Caco-2 (cell line): ENCODE measurements around the gene FBXW7. TPM values are rescaled to one million over a fixed set of nuclear protein-coding genes. Genes with fewer than 3 reads are reported as not detected.

Experiments
- BruUV-seq: library from RNA; stranded (reverse); fragments of 400-500 nt; replicated peaks from 2 replicates; lab custom pipeline; 2021; lab: Mats Ljungman, UMichigan
- CTCF ChIA-PET: fragments of 300-600 bp; sonication (Branson Sonifier 250); formaldehyde crosslinking; loops from one replicate; lab custom pipeline; 2022; ENCODE audit warnings: antibody characterized with exemption; lab: Charles Lee
- POLR2A ChIA-PET: fragments of 300-600 bp; sonication (Branson Sonifier 250); formaldehyde crosslinking; loops from one replicate; lab custom pipeline; 2022; ENCODE audit warnings: antibody characterized with exemption; lab: Charles Lee
- DNase-seq, 2 experiments: peaks; one replicate each; pipeline versions ENCODE4 v3.0.0 to v3.0.0-alpha.2; 2020 to 2022
- H3K27me3 ChIP-seq: replicated peaks from 2 replicates; pipeline ENCODE4 v1.6.0; 2011; ENCODE audit warnings: low read length; ENCODE audit not compliant: control insufficient read depth, insufficient read depth
- H3K36me3 ChIP-seq: 2 replicates; pipeline ENCODE4 v1.5.1; 2011; ENCODE audit warnings: low read length; ENCODE audit not compliant: control insufficient read depth, insufficient read depth
- H3K4me1 ChIP-seq: fragments of 250-450 bp; sonication (Bioruptor Pico); 2 replicates; pipeline ENCODE4 v1.5.1; 2020; ENCODE audit warnings: mild to moderate bottlenecking
- H3K4me3 ChIP-seq: 2 replicates; pipeline ENCODE4 v1.5.1; 2011; ENCODE audit warnings: low read depth, mild to moderate bottlenecking, control low read depth, low read length
- H3K9me3 ChIP-seq: fragments of 250-450 bp; sonication (Bioruptor Pico); 2 replicates; pipeline ENCODE4 v1.5.1; 2020; ENCODE audit warnings: mild to moderate bottlenecking, moderate library complexity
- H3K27ac Mint-ChIP-seq: one replicate; pipeline ENCODE4 v1.8.0; 2022; ENCODE audit warnings: mixed read lengths; ENCODE audit not compliant: unreplicated experiment
- H3K27me3 Mint-ChIP-seq: one replicate; pipeline ENCODE4 v1.8.0; 2022; ENCODE audit warnings: mixed read lengths; ENCODE audit not compliant: insufficient read depth, unreplicated experiment
- H3K36me3 Mint-ChIP-seq: one replicate; pipeline ENCODE4 v1.8.0; 2022; ENCODE audit warnings: mild to moderate bottlenecking, mixed read lengths; ENCODE audit not compliant: insufficient read depth, unreplicated experiment
- H3K4me1 Mint-ChIP-seq: one replicate; pipeline ENCODE4 v1.8.0; 2022; ENCODE audit warnings: low read depth, mixed read lengths; ENCODE audit not compliant: unreplicated experiment
- H3K4me3 Mint-ChIP-seq: one replicate; pipeline ENCODE4 v1.8.0; 2022; ENCODE audit warnings: mild to moderate bottlenecking, moderate library complexity, mixed read lengths; ENCODE audit not compliant: unreplicated experiment
- H3K9me3 Mint-ChIP-seq: one replicate; pipeline ENCODE4 v1.8.0; 2022; ENCODE audit warnings: mixed read lengths; ENCODE audit not compliant: unreplicated experiment
- intact Hi-C: fragments of 100-400 bp; cut with micrococcal nuclease; formaldehyde crosslinking; loops from one replicate; pipeline ENCODE4 v1.10.0; 2022; ENCODE audit not compliant: unreplicated experiment
- total RNA-seq: library from RNA; stranded (reverse); gene quantifications from 2 replicates; pipeline ENCODE4 v1.2.3, GENCODE V29; 2022
- TF ChIP-seq, protein P1 (sequence below), 2 experiments: fragments of 200-600 bp in 1 of 2; IDR thresholded peaks; 1 replicate in 1 of 2; 2 replicates in 1 of 2; pipeline versions ENCODE4 v1.5.1 to v1.8.0; 2011 to 2022; ENCODE audit warnings: antibody characterized with exemption in 1 of 2, control low read depth in 1 of 2, inconsistent platforms in 1 of 2, low read depth in 1 of 2, low read length in 1 of 2, mild to moderate bottlenecking in 1 of 2, moderate library complexity in 1 of 2; ENCODE audit not compliant: insufficient read depth in 1 of 2, severe bottlenecking in 1 of 2, unreplicated experiment in 1 of 2

The FBXW7 gene
- total RNA-seq, 1 experiment from 2014 or later: 34.1 TPM

DNA sequence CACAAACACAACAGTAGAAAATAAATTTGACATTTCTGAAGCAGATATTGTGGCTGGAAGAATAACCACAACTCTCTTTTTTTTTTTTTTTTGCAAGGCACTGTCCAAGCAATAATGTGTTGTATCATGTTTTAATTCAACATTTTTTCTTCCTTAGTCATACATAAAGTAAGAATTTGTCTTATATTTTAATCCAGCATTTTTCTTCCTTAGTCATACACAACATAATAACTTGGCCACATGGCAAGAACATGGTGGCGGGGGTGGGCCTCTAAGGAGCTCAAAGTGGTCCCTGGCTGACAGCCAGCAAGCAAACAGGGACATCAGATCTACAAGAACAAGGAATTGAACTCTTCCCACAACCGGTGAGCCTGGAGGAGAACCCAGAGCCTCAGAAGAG lies 20.2 kb downstream of the FBXW7 start:
- Mint-ChIP-seq H3K27me3 (no peaks in the 10 kb centered on the region), H3K4me1 (peaks cover 3% of the 10 kb centered on the region), H3K4me3 (no peak overlapping the region), H3K9me3 (no peaks in the 10 kb centered on the region), H3K36me3 (peaks cover 6% of the 10 kb centered on the region), H3K27ac (no peak overlapping the region)
- TF ChIP-seq, protein P1, sequence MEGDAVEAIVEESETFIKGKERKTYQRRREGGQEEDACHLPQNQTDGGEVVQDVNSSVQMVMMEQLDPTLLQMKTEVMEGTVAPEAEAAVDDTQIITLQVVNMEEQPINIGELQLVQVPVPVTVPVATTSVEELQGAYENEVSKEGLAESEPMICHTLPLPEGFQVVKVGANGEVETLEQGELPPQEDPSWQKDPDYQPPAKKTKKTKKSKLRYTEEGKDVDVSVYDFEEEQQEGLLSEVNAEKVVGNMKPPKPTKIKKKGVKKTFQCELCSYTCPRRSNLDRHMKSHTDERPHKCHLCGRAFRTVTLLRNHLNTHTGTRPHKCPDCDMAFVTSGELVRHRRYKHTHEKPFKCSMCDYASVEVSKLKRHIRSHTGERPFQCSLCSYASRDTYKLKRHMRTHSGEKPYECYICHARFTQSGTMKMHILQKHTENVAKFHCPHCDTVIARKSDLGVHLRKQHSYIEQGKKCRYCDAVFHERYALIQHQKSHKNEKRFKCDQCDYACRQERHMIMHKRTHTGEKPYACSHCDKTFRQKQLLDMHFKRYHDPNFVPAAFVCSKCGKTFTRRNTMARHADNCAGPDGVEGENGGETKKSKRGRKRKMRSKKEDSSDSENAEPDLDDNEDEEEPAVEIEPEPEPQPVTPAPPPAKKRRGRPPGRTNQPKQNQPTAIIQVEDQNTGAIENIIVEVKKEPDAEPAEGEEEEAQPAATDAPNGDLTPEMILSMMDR (IDR thresholded peaks at IDR 0.05; ENCODE audit: insufficient read depth in 1 of 2, low read depth in 1 of 2, low read length in 1 of 2, severe bottlenecking in 1 of 2, unreplicated experiment in 1 of 2): no peak
- intact Hi-C loops: no loop called here
- ChIA-PET POLR2A (no interaction called here), CTCF (interaction anchor here (1.0 kb wide), 1 partner anchor 14 kb away, joined by 5 read pairs; no protein-coding TSS in a partner anchor)
- no peak overlapping the region for H3K4me3 ChIP-seq
- no peaks in the 10 kb centered on the region for H3K9me3 ChIP-seq
- H3K36me3 ChIP-seq: no peaks in the 10 kb centered on the region
- DNase-seq: no peak
- no peaks in the 10 kb centered on the region for H3K4me1 ChIP-seq
- BruUV-seq: no TSS peak
- no peaks in the 10 kb centered on the region for H3K27me3 ChIP-seq

DNA sequence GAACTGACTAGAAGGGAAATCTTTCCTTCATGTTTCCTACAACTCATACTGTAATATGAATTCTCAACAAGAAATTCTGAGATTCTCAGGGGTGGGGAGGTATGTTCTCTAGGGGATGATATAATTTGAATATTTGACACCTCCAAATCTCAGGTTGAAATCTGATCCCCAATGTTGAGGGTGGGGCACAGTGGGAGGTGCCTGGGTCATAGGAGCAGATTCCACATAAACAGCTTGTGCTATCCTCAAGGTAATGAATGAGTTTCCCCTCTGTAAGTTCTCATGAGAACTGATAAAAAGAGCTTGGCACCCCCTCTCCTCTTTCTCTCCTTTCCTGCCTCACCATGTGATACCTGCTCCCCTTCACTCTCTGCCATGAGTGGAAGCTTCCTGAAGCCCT lies 21.5 kb downstream of the FBXW7 start:
- intact Hi-C loops: no loop called here
- Histone ChIP-seq H3K4me3 (no peak overlapping the region), H3K27me3 (no peaks in the 10 kb centered on the region), H3K9me3 (no peaks in the 10 kb centered on the region), H3K4me1 (no peaks in the 10 kb centered on the region), H3K36me3 (no peaks in the 10 kb centered on the region)
- no peaks in the 10 kb centered on the region for H3K27me3 Mint-ChIP-seq
- H3K36me3 Mint-ChIP-seq: peaks cover 6% of the 10 kb centered on the region
- no peak overlapping the region for H3K27ac Mint-ChIP-seq
- DNase-seq: no peak
- BruUV-seq: no TSS peak
- H3K9me3 Mint-ChIP-seq: no peaks in the 10 kb centered on the region
- TF ChIP-seq, protein P1 (IDR thresholded peaks at IDR 0.05; ENCODE audit: insufficient read depth in 1 of 2, low read depth in 1 of 2, low read length in 1 of 2, severe bottlenecking in 1 of 2, unreplicated experiment in 1 of 2): no peak
- no peak overlapping the region for H3K4me3 Mint-ChIP-seq
- POLR2A ChIA-PET: no interaction called here
- H3K4me1 Mint-ChIP-seq: no peaks in the 10 kb centered on the region
- CTCF ChIA-PET: no interaction called here

DNA sequence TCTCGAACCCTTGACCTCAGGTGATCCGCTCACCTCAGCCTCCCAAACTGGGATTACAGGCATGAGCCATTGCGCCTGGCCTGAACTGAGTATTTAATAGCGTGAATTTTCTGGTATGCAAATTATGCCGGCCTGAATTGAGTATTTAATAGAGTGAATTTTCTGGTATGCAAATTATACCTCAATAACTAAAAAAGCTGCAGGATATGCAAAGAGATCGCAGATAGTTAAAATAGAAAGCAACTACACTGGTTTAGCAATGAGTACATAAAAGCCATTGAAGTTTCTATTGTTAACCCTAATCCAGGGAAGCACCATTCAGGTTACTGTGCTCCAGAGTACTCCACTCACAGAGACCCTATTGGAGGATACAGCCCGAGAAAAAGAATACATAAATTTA lies 22.8 kb downstream of the FBXW7 start:
- H3K36me3 Mint-ChIP-seq: peaks cover 6% of the 10 kb centered on the region
- H3K4me3 Mint-ChIP-seq: no peak overlapping the region
- Histone ChIP-seq H3K27me3 (no peaks in the 10 kb centered on the region), H3K9me3 (no peaks in the 10 kb centered on the region), H3K4me1 (no peaks in the 10 kb centered on the region), H3K4me3 (no peak overlapping the region), H3K36me3 (no peaks in the 10 kb centered on the region)
- TF ChIP-seq, protein P1 (IDR thresholded peaks at IDR 0.05; ENCODE audit: insufficient read depth in 1 of 2, low read depth in 1 of 2, low read length in 1 of 2, severe bottlenecking in 1 of 2, unreplicated experiment in 1 of 2): no peak
- no peaks in the 10 kb centered on the region for H3K4me1 Mint-ChIP-seq
- no peak for DNase-seq
- no peaks in the 10 kb centered on the region for H3K9me3 Mint-ChIP-seq
- H3K27me3 Mint-ChIP-seq: no peaks in the 10 kb centered on the region
- no TSS peak for BruUV-seq
- H3K27ac Mint-ChIP-seq: no peak overlapping the region
- POLR2A ChIA-PET: no interaction called here
- CTCF ChIA-PET: no interaction called here
- intact Hi-C loops: no loop called here
